NCI-H2081 (cell line): ENCODE measurements around the gene ZBTB44.
"Not testable (repeated sequence)": the region's sequence is repeated elsewhere in the genome, so short reads cannot be mapped to it uniquely, and the experiment has no call there.

Source experiments
- DNase-seq, 2 experiments: peaks; one replicate each; lab custom pipeline; 2025; lab: John Stamatoyannopoulos, UW

ZBTB44 gene

GRCh38 chr11:130314750-130315285 lies at the start of gene ZBTB44:
ZBTB44 (minus strand) TSS chr11:130314917; CDS start chr11:130261873, 53,044 bp downstream.
- peak; percentile 91 to 92 for DNase-seq

DNA sequence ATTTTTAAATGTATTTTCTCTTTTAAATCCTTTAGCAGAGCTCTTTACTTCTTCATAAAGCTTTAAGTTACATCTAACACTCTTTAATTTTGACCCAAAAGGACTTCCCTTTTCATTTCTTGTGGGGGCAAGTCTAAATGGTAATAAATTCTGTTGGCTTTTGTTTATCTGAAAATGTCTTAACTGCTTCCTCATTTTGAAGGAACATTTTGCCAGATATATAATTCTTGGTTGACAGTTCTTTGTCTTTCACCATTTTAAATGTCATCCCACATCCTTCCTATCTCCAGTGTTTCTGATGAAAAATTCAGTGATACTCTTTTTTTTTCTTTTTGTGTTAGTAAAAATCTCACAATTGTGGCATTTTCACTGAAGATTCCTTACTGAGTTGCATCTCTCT lies 44.7 kb upstream of the ZBTB44 start:
- no peak for DNase-seq

DNA sequence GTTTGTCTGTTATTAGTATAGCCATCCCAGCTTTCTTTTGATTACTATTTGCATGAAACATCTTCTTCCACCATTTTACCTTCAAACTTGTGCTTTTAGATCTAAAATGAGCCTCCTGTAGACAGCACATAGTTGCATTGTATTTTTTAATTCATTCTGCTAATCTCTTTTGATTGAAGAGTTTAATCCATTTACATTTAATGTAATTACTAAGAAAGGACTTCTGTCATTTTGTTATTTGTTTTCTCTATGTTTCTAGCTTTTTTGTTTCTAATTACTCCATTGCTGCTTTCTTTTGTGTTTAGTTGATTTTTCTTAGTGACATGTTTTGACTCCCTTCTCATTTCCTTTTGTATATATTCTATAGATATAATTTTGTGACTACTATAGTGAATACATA lies 43.7 kb upstream of the ZBTB44 start:
- no peak for DNase-seq

GRCh38 chr11:130347261-130347660 lies 32.5 kb upstream of the ZBTB44 start:
- no peak for DNase-seq

DNA sequence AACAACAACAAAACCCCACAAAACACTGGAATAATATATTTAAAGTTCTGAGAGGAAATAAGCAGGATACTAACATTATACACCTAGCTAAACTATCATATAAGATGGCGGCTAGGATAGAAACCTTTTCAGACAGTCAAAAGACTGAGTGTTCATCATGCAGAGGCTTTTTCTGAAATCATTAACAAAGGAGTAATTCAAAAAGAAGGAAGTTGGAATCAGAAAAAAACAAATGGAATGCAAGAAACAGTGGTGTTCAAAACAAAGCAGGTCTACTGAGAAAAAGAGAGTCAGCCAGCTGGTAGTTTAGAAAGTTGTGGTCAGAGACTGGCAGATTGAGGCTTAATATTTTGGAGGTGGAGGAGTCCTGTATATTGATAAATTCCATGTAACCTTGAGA lies 30.1 kb upstream of the ZBTB44 start:
- DNase-seq, result no peak

DNA sequence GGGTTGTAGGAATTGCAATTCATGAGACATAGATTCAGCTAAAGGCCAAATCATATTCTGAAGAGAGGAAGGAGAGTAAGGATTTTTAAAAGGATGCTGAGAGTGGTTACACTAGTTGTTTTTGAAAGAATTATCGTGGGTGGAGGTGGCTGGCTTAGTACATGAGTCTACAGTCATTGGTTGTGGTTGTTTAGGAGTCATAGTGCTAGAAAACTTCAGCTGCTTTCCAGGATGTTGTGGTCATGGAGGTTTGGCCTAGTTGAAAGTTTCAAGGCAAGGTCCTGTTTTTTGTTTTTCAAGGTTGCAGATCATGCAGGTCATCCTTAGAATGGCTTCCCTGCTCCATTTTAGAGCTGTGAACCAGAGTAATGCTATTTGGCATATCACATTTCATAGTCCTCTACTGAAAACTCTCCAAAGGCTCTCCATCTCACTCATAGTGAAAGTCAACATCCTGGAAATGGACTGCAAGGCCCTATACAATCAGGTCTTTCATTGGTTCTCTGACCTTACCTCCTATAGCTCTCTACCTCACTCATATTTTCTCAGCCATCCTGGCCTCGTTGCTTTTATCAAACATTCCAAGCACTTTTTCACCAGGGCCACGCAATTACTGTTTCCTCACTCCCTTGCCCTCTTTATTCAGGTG lies 26.1 kb upstream of the ZBTB44 start:
- DNase-seq, result no peak

- DNase-seq, result no peak
Observed at GRCh38 chr11:130338667-130339066, 23.9 kb upstream of the ZBTB44 start.

GRCh38 chr11:130337281-130338089 lies 22.8 kb upstream of the ZBTB44 start:
- no peak for DNase-seq

- DNase-seq, result not testable (repeated sequence)
Observed at GRCh38 chr11:130331397-130331796, 16.7 kb upstream of the ZBTB44 start.

DNA sequence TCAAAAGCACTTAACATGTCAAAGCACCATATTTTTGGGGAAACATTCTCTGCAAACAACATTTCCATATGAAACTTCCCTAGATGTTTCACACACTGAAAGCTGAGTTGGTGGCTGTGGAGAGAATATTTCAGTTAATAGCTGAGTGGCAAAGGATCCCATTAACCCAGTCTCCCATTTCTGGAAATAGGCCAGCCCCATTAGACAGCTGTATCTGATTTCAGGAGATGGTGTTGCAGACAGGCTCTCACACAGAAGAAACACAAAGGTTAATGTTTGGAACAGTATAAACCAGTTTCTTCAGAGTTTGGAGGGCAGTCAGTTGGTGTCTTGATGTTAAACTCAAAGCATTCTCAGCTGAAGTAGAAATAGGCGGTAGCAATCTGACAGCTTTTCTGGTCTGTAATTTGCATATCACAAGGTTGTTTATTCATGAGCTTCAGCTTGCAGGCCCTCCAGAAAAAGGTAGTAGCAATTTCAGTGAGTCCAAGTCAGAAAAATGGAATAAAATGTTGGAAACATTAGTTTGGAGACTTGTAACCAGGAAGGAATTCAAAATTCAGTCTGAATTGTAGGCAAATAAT lies 15.5 kb upstream of the ZBTB44 start:
- DNase-seq, result peak; percentile 10 to 71

DNA sequence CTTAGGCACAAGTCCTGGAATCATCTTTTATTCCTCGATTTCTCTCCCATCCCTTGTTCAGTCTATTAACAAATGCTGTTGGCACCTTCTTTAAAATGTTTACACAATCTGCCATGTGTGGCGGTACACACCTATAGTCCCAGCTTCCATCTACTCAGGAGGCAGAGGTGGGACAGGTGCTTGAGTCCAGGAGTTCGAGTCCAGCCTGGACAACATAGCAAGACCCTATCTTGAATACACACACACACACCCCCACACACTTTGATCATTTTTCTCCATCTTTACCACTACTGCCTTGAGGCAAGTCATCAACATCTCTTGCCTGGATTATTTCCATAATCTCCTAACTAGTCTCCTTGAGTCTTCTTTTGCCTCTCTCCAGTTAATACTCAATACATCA lies 13.7 kb upstream of the ZBTB44 start:
- DNase-seq, result no peak

DNA sequence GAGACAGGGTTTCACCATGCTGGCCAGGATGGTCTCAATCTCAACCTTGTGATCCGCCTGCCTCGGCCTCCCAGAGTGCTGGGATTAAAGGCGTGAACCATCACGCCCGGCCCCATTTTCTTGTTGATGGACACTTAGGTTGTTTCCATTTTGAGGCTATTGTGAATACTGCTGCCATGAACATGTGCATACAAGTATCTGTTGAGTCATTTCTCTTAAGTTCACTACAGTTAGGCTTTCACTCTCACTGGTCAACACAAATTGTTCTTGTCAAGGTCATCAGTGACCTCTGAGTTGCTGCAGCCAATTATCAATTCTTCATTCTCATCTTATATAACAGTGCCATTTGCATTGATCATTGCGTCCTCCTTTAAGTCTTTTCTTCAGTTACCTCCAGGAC lies 13.0 kb upstream of the ZBTB44 start:
- DNase-seq, result no peak

DNA sequence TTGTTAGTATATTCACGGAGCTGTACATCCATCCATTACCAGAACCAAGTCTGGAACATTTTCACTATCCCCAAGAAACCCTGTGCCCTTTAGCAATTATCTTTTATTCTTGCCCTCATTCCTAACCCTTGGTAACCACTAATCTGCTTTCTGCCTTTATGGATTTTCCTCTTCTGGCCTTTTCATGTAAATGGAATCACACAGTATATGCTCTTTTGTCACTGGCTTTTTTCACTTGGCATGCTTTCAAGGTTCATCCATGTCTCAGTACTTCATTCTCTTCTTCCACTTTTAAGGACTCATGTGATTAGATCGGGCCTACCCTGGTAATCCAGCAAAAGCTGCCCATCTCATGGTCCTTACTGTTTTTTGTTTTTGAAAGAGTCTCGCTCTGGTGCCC lies 11.0 kb upstream of the ZBTB44 start:
- no peak for DNase-seq

- no peak for DNase-seq
Observed at GRCh38 chr11:130323452-130324450, 9.0 kb upstream of the ZBTB44 start.

GRCh38 chr11:130322126-130322525 lies 7.4 kb upstream of the ZBTB44 start:
- DNase-seq, result no peak

GRCh38 chr11:130318031-130318673 lies 3.4 kb upstream of the ZBTB44 start:
- no peak for DNase-seq

DNA sequence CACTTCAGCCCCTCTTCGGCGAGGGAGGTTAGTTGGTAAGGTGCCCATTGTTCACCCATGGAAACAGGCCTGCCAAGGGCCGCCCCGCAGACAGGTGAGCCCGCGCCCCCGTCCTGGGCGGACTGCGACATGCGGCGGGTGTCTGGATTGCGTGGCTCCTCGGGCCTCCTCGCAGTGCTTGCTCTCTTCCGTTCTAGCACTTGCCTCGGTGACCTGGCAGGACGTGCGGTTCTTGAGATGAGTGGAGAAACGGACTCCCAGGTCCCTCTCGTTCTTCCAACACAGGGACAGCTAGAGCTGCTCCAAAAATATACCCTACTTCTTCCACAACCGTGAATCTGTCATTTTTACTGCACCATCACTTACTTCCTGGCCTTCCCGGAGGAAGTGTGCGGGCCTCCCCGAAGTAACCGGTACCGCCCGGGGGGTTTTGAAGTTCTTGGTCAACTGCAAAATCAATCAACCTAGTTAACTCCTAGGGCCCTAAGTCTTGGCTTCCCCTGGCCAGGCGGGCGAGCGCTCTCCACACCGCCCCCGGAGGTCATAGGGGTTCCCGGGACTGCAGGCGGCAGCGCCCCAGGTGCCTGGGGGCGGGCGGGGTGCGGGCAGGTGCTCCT lies 745 bp upstream of the ZBTB44 start:
- DNase-seq, result peak in 1 of 2 experiments; percentile 51

DNA sequence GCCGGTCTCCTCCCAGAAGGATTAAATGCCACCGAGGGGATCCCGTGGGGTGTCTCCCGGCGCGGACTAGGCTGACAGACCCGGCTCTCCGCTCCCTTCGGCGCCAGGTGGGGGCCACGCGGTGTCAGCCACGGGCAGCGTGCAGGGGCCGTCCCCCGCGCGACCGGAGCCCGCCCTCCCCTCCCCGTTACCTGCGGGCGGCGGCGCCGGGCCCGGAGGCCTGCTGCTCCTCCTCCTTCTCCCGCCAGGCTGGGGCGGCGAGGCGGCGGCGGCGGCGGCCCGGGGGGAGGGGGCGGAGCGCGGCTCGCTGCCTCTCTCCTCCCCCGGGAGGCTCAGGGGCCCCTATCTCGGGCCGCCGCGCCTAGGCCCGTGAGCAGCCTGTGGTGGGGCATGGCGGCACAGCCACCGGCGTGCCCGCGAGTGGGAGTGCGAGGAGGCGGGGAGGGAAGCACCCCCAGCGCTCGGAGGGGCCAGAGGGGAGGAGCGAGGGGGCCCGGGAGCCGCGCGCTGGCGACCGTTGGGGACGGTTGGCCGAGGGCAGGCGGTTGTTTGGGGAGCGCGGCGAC lies 450 bp downstream of the ZBTB44 start:
- peak; percentile 68 to 84 for DNase-seq

DNA sequence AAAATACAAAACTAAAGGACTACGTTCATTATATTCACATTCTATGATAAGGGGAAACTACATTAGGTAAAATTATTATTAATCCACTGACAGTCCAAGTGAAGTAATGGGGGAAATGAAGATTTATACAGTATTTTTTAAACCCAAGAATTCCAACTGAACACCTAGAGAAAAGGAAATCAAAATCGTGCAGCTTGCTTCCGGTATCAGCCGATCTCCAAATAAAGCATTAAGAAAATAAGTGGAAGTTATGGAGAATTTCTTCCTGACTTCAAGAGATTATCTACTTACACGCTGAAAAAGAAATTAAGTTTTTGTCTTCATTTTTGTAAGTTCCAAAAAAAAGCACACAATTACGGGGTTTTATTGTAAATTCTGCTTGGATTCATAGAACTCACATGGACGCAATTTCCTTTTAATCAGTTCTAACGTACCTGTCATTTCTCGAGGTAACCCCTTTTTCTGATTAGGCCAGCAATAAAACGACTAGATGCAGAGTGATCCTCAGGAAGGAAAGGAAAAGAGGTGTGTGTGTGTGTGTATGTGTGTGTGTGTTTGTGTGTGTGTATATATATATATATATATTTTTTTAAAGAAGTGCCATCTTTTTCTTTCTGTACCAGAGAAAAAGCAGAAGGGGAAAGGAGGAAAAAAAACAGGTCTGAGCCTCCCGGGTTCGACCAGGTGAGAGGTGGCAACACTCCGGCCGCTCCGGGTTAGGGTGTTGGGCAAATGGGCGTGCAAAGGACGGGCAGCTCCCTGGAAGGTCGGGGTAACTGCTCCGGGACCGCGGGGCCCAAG lies 1.1 kb downstream of the ZBTB44 start:
- peak in 1 of 2 experiments; percentile 44 for DNase-seq
